GM19035 (cell line): ENCODE data around the gene TNFRSF6B.

ENCODE experiments used
- ATAC-seq: cut with Tn5 transposase; IDR thresholded peaks from one replicate; pipeline ENCODE4 v1.9.1; 2021; ENCODE audit not compliant: unreplicated experiment

Gene TNFRSF6B

GRCh38 chr20:63682384-63683139 lies 13.9 kb upstream of the TNFRSF6B start:
- ATAC-seq, result no peak

GRCh38 chr20:63685269-63686026 lies 11.0 kb upstream of the TNFRSF6B start:
- ATAC-seq, result no peak

GRCh38 chr20:63686094-63686491 lies 10.4 kb upstream of the TNFRSF6B start:
- ATAC-seq, result no peak

- ATAC-seq, result no peak
Measured at GRCh38 chr20:63686492-63687321, 9.7 kb upstream of the TNFRSF6B start.

- no peak for ATAC-seq
Measured at GRCh38 chr20:63687419-63688178, 8.9 kb upstream of the TNFRSF6B start.

GRCh38 chr20:63688228-63689045 lies 8.0 kb upstream of the TNFRSF6B start:
- ATAC-seq, result no peak

GRCh38 chr20:63689046-63690002 lies 7.1 kb upstream of the TNFRSF6B start:
- ATAC-seq, result no peak

- ATAC-seq, result no peak
Measured at GRCh38 chr20:63690003-63690897, 6.2 kb upstream of the TNFRSF6B start.

- ATAC-seq, result no peak
Measured at GRCh38 chr20:63690898-63691710, 5.3 kb upstream of the TNFRSF6B start.

- ATAC-seq, result no peak
Measured at GRCh38 chr20:63691711-63692435, 4.6 kb upstream of the TNFRSF6B start.

- ATAC-seq, result no peak
Measured at GRCh38 chr20:63692436-63693082, 3.9 kb upstream of the TNFRSF6B start.

GRCh38 chr20:63693083-63693732 lies 3.2 kb upstream of the TNFRSF6B start:
- no peak for ATAC-seq

GRCh38 chr20:63693733-63694583 lies 2.5 kb upstream of the TNFRSF6B start:
- ATAC-seq, result no peak
